ENCODE data around the gene LRRC32. TPM values are rescaled to one million over a fixed set of nuclear protein-coding genes. Genes with fewer than 3 reads are reported as not detected.

LRRC32 gene
- total RNA-seq, 4 donors from 2014 or later, result 19.1 to 87.5 (median 45.3) TPM

DNA sequence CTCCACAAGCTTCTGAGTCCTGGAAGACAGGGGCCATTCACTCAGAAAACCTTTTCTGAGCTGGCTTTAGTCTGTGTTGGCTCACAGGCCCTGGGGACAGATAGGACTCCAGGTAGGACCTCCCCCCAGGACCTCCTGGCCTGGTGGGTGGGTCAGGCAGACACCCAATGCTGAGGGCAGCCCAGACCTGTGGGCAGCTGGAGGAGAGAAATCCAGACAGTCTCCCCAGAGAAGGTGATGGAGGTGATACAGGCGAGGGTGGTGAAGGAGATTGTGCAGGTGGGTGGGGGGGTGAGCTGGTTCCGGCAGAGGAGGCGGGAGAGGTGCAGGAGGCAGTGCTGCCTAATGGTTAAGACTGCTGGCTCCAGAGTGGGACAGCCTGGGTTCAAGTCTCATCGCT lies 15.6 kb downstream of the LRRC32 start:
- peaks cover 46 to 62% (median 57%) of the 10 kb centered on the region in 4 donors for H3K4me1 ChIP-seq
- H3K27me3 ChIP-seq, result no peaks in the 10 kb centered on the region
- no peaks in the 10 kb centered on the region for H3K9me3 ChIP-seq
- WGBS, result 92% methylated on average over 4 of the region's 4 CpGs
- intact Hi-C loops (cut with DNase I), result no loop called here
- TF ChIP-seq, protein P1, sequence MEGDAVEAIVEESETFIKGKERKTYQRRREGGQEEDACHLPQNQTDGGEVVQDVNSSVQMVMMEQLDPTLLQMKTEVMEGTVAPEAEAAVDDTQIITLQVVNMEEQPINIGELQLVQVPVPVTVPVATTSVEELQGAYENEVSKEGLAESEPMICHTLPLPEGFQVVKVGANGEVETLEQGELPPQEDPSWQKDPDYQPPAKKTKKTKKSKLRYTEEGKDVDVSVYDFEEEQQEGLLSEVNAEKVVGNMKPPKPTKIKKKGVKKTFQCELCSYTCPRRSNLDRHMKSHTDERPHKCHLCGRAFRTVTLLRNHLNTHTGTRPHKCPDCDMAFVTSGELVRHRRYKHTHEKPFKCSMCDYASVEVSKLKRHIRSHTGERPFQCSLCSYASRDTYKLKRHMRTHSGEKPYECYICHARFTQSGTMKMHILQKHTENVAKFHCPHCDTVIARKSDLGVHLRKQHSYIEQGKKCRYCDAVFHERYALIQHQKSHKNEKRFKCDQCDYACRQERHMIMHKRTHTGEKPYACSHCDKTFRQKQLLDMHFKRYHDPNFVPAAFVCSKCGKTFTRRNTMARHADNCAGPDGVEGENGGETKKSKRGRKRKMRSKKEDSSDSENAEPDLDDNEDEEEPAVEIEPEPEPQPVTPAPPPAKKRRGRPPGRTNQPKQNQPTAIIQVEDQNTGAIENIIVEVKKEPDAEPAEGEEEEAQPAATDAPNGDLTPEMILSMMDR (IDR thresholded peaks at IDR 0.05), result no peak
- TF ChIP-seq POLR2A (IDR thresholded peaks at IDR 0.05; ENCODE audit: low read depth) (no peak), EP300 (IDR thresholded peaks at IDR 0.05) (no peak), POLR2AphosphoS5 (IDR thresholded peaks at IDR 0.05) (no peak)
- H3K27ac ChIP-seq (replicated peaks in 1 of 4), result peak overlapping the region; percentile 66 to 74 (median 68)
- no peak overlapping the region for H3K4me3 ChIP-seq
- peaks cover 0 to 42% (median 13%) of the 10 kb centered on the region in 4 donors for H3K36me3 ChIP-seq
- DNase-seq (ENCODE audit: extremely low spot score), result no peak

DNA sequence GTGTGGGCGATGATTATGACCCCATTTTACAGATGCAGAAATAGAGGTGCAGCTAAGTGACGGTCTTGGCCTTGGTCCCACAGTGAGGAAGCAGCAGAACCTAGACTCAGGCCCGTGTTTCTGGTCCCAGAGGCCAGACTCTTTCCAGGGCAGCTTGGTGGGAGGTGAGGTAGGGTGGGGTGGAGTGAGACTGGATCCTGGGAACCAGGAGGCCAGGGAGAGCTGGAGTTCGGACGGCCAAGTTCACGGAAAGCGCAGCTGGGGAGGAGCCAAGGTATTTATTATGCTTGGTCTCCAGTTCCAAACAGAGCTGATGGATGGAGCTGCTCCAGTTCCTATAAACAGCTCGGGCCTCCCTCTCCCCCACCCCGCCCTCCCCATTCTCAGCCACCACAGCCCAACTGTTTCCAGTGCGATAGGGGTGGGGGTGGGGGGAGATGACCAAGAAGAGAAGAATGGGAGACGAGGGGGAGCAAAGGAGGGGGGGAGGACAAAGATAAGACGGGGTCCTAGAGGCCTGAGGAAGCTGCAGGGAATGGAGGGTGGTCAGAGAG lies 16.2 kb downstream of the LRRC32 start:
- no peak for DNase-seq (ENCODE audit: extremely low spot score)
- H3K4me1 ChIP-seq, result peaks cover 52 to 67% (median 61%) of the 10 kb centered on the region in 4 donors
- H3K4me3 ChIP-seq, result no peak overlapping the region
- no peaks in the 10 kb centered on the region for H3K9me3 ChIP-seq
- H3K36me3 ChIP-seq, result peaks cover 0 to 36% (median 9%) of the 10 kb centered on the region in 4 donors
- H3K27me3 ChIP-seq, result no peaks in the 10 kb centered on the region
- intact Hi-C loops (cut with DNase I), result no loop called here
- H3K27ac ChIP-seq (replicated peaks in 1 of 4), result peak overlapping the region; percentile 66 to 74 (median 68)
- TF ChIP-seq, protein P1 (IDR thresholded peaks at IDR 0.05), result no peak
- TF ChIP-seq POLR2A (IDR thresholded peaks at IDR 0.05; ENCODE audit: low read depth), result no peak
- TF ChIP-seq POLR2AphosphoS5 (IDR thresholded peaks at IDR 0.05), result no peak
- TF ChIP-seq EP300 (IDR thresholded peaks at IDR 0.05), result no peak
- WGBS, result 23% methylated on average over 9 of the region's 12 CpGs

- DNase-seq (ENCODE audit: extremely low spot score), result no peak
- Histone ChIP-seq H3K4me3 (no peak overlapping the region), H3K27ac (replicated peaks in 1 of 4) (peak overlapping the region; percentile 66 to 74 (median 68)), H3K9me3 (no peaks in the 10 kb centered on the region), H3K27me3 (no peaks in the 10 kb centered on the region), H3K4me1 (peaks cover 53 to 66% (median 60%) of the 10 kb centered on the region in 4 donors), H3K36me3 (peaks cover 0 to 30% (median 7%) of the 10 kb centered on the region in 4 donors)
- intact Hi-C loops (cut with DNase I), result no loop called here
- 41% methylated on average over 8 of the region's 10 CpGs for WGBS
- TF ChIP-seq POLR2AphosphoS5 (IDR thresholded peaks at IDR 0.05) (peak; percentile 47 to 51), POLR2A (IDR thresholded peaks at IDR 0.05; ENCODE audit: low read depth) (no peak), EP300 (IDR thresholded peaks at IDR 0.05) (no peak)
- TF ChIP-seq, protein P1 (IDR thresholded peaks at IDR 0.05), result no peak
Measured at GRCh38 chr11:76653674-76654284, 16.8 kb downstream of the LRRC32 start.

GRCh38 chr11:76653012-76653673 lies 17.4 kb downstream of the LRRC32 start:
- H3K36me3 ChIP-seq, result peaks cover 0 to 24% (median 4%) of the 10 kb centered on the region in 4 donors
- intact Hi-C loops (cut with DNase I), result no loop called here
- peaks cover 52 to 61% (median 57%) of the 10 kb centered on the region in 4 donors for H3K4me1 ChIP-seq
- no peak for DNase-seq (ENCODE audit: extremely low spot score)
- no peaks in the 10 kb centered on the region for H3K27me3 ChIP-seq
- H3K9me3 ChIP-seq, result no peaks in the 10 kb centered on the region
- H3K27ac ChIP-seq (replicated peaks in 1 of 4), result peak overlapping the region; percentile 66 to 74 (median 68)
- 59% methylated on average over 11 of the region's 12 CpGs for WGBS
- TF ChIP-seq, protein P1 (IDR thresholded peaks at IDR 0.05), result no peak
- TF ChIP-seq EP300 (IDR thresholded peaks at IDR 0.05), result no peak
- no peak for TF ChIP-seq POLR2A (IDR thresholded peaks at IDR 0.05; ENCODE audit: low read depth)
- TF ChIP-seq POLR2AphosphoS5 (IDR thresholded peaks at IDR 0.05), result no peak
- no peak overlapping the region for H3K4me3 ChIP-seq
